ENCODE results near the gene CUL7.

Gene CUL7

GRCh38 chr6:43016176-43016942, 37.3 kb downstream of the CUL7 start:
- H3K9me3 ChIP-seq (ENCODE audit: severe bottlenecking): no peaks in the 10 kb centered on the region
- H3K27ac ChIP-seq: 0 out of 2 replicates have a peak overlapping the region, but pooled peaks have one; percentile 1
- no peak for TF ChIP-seq CTCF (IDR thresholded peaks at IDR 0.05; ENCODE audit: low read depth, low read length)
- DNase-seq: no peak
- H3K27me3 ChIP-seq (ENCODE audit: insufficient read depth, low read depth, severe bottlenecking): no peaks in the 10 kb centered on the region
- peaks cover 70% of the 10 kb centered on the region for H3K36me3 ChIP-seq
- H3K4me3 ChIP-seq (ENCODE audit: low read depth, low read length): no peak overlapping the region

GRCh38 chr6:43014434-43014909, 39.2 kb downstream of the CUL7 start:
- H3K4me3 ChIP-seq (ENCODE audit: low read depth, low read length): peak overlapping the region; percentile 82
- H3K27me3 ChIP-seq (ENCODE audit: insufficient read depth, low read depth, severe bottlenecking): no peaks in the 10 kb centered on the region
- H3K27ac ChIP-seq: peak overlapping the region; percentile 80
- no peak for TF ChIP-seq CTCF (IDR thresholded peaks at IDR 0.05; ENCODE audit: low read depth, low read length)
- peaks cover 72% of the 10 kb centered on the region for H3K36me3 ChIP-seq
- H3K9me3 ChIP-seq (ENCODE audit: severe bottlenecking): no peaks in the 10 kb centered on the region
- DNase-seq: no peak

GRCh38 chr6:43013843-43014433, 39.7 kb downstream of the CUL7 start, which contains the start of the genes KLHDC3 and MEA1:
Gene KLHDC3 (plus strand): TSS chr6:43014249. CDS start chr6:43017193, 2,944 bp downstream.
Gene MEA1 (minus strand): TSS chr6:43013946. CDS start chr6:43013813, 133 bp downstream.
- Histone ChIP-seq H3K36me3 (peaks cover 72% of the 10 kb centered on the region), H3K4me3 (ENCODE audit: low read depth, low read length) (peak within 1 kb of the TSS; percentile 82), H3K9me3 (ENCODE audit: severe bottlenecking) (no peaks in the 10 kb centered on the region), H3K27me3 (ENCODE audit: insufficient read depth, low read depth, severe bottlenecking) (no peaks in the 10 kb centered on the region), H3K27ac (peak within 1 kb of the TSS; percentile 80)
- no peak for TF ChIP-seq CTCF (IDR thresholded peaks at IDR 0.05; ENCODE audit: low read depth, low read length)
- peak; percentile 100 for DNase-seq

GRCh38 chr6:43013097-43013842, 40.4 kb downstream of the CUL7 start:
- Histone ChIP-seq H3K9me3 (ENCODE audit: severe bottlenecking) (no peaks in the 10 kb centered on the region), H3K27ac (peak overlapping the region; percentile 74), H3K27me3 (ENCODE audit: insufficient read depth, low read depth, severe bottlenecking) (no peaks in the 10 kb centered on the region), H3K36me3 (peaks cover 72% of the 10 kb centered on the region), H3K4me3 (ENCODE audit: low read depth, low read length) (peak overlapping the region; percentile 73)
- TF ChIP-seq CTCF (IDR thresholded peaks at IDR 0.05; ENCODE audit: low read depth, low read length): no peak
- DNase-seq: no peak

GRCh38 chr6:43012364-43012763, 41.3 kb downstream of the CUL7 start:
- TF ChIP-seq CTCF (IDR thresholded peaks at IDR 0.05; ENCODE audit: low read depth, low read length): no peak
- H3K4me3 ChIP-seq (ENCODE audit: low read depth, low read length): peak overlapping the region; percentile 73; the same call in 1 of the 2 replicates
- H3K27ac ChIP-seq: no peak overlapping the region; the same call in 1 of the 2 replicates
- H3K9me3 ChIP-seq (ENCODE audit: severe bottlenecking): no peaks in the 10 kb centered on the region
- H3K27me3 ChIP-seq (ENCODE audit: insufficient read depth, low read depth, severe bottlenecking): no peaks in the 10 kb centered on the region
- DNase-seq: no peak
- H3K36me3 ChIP-seq: peaks cover 72% of the 10 kb centered on the region

Data from WERI-Rb-1 (cell line).